ENCODE data around the gene YPEL3. TPM values are rescaled to one million over a fixed set of nuclear protein-coding genes. Genes with fewer than 3 reads are reported as not detected.

Gene YPEL3
- total RNA-seq, 1 experiment from 2014 or later: 52.7 TPM

- DNase-seq (ENCODE audit: low spot score) (peak; percentile 86), ATAC-seq (peak; percentile 43)
- CTCF ChIA-PET: interaction anchor here (0.6 to 3.8 kb wide), 60 partner anchors 10 to 849 kb away, joined by 3 to 129 read pairs (median 6); partner anchors contain the start of genes ALDOA, ASPHD1, CD2BP2 and CDIPT
- H3K27me3 Mint-ChIP-seq (ENCODE audit: low read depth): peaks cover 10% of the 10 kb centered on the region
- peaks cover 9% of the 10 kb centered on the region for H3K9me3 Mint-ChIP-seq
- peak overlapping the region; percentile 98 for H3K27ac Mint-ChIP-seq
- H3K36me3 Mint-ChIP-seq: peaks cover 18% of the 10 kb centered on the region
- H3K4me1 Mint-ChIP-seq: peaks cover 27% of the 10 kb centered on the region
- H3K4me3 Mint-ChIP-seq: peak overlapping the region; percentile 87
- POLR2A ChIA-PET: interaction anchor here (0.6 to 3.0 kb wide), 9 partner anchors 14 to 523 kb away, joined by 3 to 27 read pairs (median 3); partner anchors contain the start of genes ALDOA, PPP4C, TAOK2 and TMEM219
- TF ChIP-seq E2F1 (CRISPR knock-in tag; IDR thresholded peaks at IDR 0.05) (0 out of 2 replicates have a peak, but pooled peaks have one; percentile 5), STAT6 (CRISPR knock-in tag; conservative IDR thresholded peaks at IDR 0.05; ENCODE audit: low read depth) (no peak), ZNF416 (CRISPR knock-in tag; IDR thresholded peaks at IDR 0.05) (no peak), ZNF121 (CRISPR knock-in tag; IDR thresholded peaks at IDR 0.05) (peak; percentile 45; the same call in 1 of the 2 replicates), PRRX2 (CRISPR knock-in tag; IDR thresholded peaks at IDR 0.05) (no peak), FOXK1 (CRISPR knock-in tag; IDR thresholded peaks at IDR 0.05) (peak; percentile 47; the same call in 1 of the 2 replicates), ZNF423 (CRISPR knock-in tag; IDR thresholded peaks at IDR 0.05) (no peak), E2F4 (CRISPR knock-in tag; IDR thresholded peaks at IDR 0.05; ENCODE audit: borderline replicate concordance, low read depth) (0 out of 2 replicates have a peak, but pooled peaks have one; percentile 48), MAX (CRISPR knock-in tag; IDR thresholded peaks at IDR 0.05) (peak; percentile 50; the same call in 1 of the 2 replicates), GABPB1 (CRISPR knock-in tag; IDR thresholded peaks at IDR 0.05) (peak; percentile 65), ZNF317 (CRISPR knock-in tag; IDR thresholded peaks at IDR 0.05; ENCODE audit: borderline replicate concordance, low read depth) (0 out of 2 replicates have a peak, but pooled peaks have one; percentile 12), TEAD1 (CRISPR knock-in tag; IDR thresholded peaks at IDR 0.05) (no peak), MXD4 (CRISPR knock-in tag; IDR thresholded peaks at IDR 0.05; ENCODE audit: borderline replicate concordance) (no peak), ZNF219 (CRISPR knock-in tag; IDR thresholded peaks at IDR 0.05; ENCODE audit: borderline replicate concordance) (no peak), ETV6 (CRISPR knock-in tag; IDR thresholded peaks at IDR 0.05) (no peak), ZNF138 (CRISPR knock-in tag; conservative IDR thresholded peaks at IDR 0.05) (no peak), USF1 (CRISPR knock-in tag; IDR thresholded peaks at IDR 0.05) (peak; percentile 71)
- TF ChIP-seq, protein P1, sequence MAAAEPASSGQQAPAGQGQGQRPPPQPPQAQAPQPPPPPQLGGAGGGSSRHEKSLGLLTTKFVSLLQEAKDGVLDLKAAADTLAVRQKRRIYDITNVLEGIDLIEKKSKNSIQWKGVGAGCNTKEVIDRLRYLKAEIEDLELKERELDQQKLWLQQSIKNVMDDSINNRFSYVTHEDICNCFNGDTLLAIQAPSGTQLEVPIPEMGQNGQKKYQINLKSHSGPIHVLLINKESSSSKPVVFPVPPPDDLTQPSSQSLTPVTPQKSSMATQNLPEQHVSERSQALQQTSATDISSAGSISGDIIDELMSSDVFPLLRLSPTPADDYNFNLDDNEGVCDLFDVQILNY (CRISPR knock-in tag; IDR thresholded peaks at IDR 0.05): peak; percentile 65; the same call in 1 of the 2 replicates
- TF ChIP-seq, protein P2, sequence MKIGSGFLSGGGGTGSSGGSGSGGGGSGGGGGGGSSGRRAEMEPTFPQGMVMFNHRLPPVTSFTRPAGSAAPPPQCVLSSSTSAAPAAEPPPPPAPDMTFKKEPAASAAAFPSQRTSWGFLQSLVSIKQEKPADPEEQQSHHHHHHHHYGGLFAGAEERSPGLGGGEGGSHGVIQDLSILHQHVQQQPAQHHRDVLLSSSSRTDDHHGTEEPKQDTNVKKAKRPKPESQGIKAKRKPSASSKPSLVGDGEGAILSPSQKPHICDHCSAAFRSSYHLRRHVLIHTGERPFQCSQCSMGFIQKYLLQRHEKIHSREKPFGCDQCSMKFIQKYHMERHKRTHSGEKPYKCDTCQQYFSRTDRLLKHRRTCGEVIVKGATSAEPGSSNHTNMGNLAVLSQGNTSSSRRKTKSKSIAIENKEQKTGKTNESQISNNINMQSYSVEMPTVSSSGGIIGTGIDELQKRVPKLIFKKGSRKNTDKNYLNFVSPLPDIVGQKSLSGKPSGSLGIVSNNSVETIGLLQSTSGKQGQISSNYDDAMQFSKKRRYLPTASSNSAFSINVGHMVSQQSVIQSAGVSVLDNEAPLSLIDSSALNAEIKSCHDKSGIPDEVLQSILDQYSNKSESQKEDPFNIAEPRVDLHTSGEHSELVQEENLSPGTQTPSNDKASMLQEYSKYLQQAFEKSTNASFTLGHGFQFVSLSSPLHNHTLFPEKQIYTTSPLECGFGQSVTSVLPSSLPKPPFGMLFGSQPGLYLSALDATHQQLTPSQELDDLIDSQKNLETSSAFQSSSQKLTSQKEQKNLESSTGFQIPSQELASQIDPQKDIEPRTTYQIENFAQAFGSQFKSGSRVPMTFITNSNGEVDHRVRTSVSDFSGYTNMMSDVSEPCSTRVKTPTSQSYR (CRISPR knock-in tag; IDR thresholded peaks at IDR 0.05): no peak
- TF ChIP-seq, protein P3, sequence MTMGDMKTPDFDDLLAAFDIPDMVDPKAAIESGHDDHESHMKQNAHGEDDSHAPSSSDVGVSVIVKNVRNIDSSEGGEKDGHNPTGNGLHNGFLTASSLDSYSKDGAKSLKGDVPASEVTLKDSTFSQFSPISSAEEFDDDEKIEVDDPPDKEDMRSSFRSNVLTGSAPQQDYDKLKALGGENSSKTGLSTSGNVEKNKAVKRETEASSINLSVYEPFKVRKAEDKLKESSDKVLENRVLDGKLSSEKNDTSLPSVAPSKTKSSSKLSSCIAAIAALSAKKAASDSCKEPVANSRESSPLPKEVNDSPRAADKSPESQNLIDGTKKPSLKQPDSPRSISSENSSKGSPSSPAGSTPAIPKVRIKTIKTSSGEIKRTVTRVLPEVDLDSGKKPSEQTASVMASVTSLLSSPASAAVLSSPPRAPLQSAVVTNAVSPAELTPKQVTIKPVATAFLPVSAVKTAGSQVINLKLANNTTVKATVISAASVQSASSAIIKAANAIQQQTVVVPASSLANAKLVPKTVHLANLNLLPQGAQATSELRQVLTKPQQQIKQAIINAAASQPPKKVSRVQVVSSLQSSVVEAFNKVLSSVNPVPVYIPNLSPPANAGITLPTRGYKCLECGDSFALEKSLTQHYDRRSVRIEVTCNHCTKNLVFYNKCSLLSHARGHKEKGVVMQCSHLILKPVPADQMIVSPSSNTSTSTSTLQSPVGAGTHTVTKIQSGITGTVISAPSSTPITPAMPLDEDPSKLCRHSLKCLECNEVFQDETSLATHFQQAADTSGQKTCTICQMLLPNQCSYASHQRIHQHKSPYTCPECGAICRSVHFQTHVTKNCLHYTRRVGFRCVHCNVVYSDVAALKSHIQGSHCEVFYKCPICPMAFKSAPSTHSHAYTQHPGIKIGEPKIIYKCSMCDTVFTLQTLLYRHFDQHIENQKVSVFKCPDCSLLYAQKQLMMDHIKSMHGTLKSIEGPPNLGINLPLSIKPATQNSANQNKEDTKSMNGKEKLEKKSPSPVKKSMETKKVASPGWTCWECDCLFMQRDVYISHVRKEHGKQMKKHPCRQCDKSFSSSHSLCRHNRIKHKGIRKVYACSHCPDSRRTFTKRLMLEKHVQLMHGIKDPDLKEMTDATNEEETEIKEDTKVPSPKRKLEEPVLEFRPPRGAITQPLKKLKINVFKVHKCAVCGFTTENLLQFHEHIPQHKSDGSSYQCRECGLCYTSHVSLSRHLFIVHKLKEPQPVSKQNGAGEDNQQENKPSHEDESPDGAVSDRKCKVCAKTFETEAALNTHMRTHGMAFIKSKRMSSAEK (CRISPR knock-in tag; IDR thresholded peaks at IDR 0.05; ENCODE audit: borderline replicate concordance): no peak
Measured at GRCh38 chr16:30092373-30093010, 3.5 kb downstream of the YPEL3 start.

All from WTC11 (cell line).